Uterus (tissue), 4 donors: ENCODE results near the gene SLX4IP. TPM values are rescaled to one million over a fixed set of nuclear protein-coding genes. Genes with fewer than 3 reads are reported as not detected.
A peak's percentile ranks its signal among the peaks of the same experiment; 100 is the strongest.

Source experiments
- DNase-seq, 2 donors: peaks; one replicate each; pipeline ENCODE4 v3.0.0-alpha.2; 2019 to 2020
- H3K27ac ChIP-seq, 2 donors: fragments of 200-600 bp; sonication (generic); 1 replicate in 1 of 2; 2 replicates in 1 of 2; pipeline ENCODE4 v1.5.1; 2016 to 2018
- H3K27me3 ChIP-seq, 2 donors: fragments of 200-600 bp; sonication (generic); one replicate each; pipeline ENCODE4 v1.5.1; 2018 to 2019; ENCODE audit warnings: control low read depth in 1 of 2
- H3K36me3 ChIP-seq, 2 donors: fragments of 200-600 bp; sonication (generic); one replicate each; pipeline ENCODE4 v1.5.1; 2019; ENCODE audit warnings: control low read depth in 1 of 2
- H3K4me1 ChIP-seq, 2 donors: fragments of 200-600 bp; sonication (generic); one replicate each; pipeline ENCODE4 v1.5.1; 2018 to 2019; ENCODE audit warnings: control low read depth in 1 of 2
- H3K4me3 ChIP-seq, 2 donors: fragments of 200-600 bp; sonication (generic); 1 replicate in 1 of 2; 2 replicates in 1 of 2; pipeline ENCODE4 v1.5.1; 2018 to 2019; ENCODE audit warnings: mild to moderate bottlenecking in 1 of 2
- H3K9me3 ChIP-seq, 2 donors: fragments of 200-600 bp; sonication (generic); one replicate each; pipeline ENCODE4 v1.5.1; 2019; ENCODE audit warnings: control low read depth in 1 of 2
- POLR2A ChIP-seq, 2 donors: fragments of 450-650 bp; IDR thresholded peaks; one replicate each; pipeline ENCODE4 v1.6.1; 2016; ENCODE audit warnings: antibody characterized with exemption in 2 of 2, mild to moderate bottlenecking in 1 of 2, moderate library complexity in 1 of 2
- intact Hi-C: fragments of 100-400 bp; cut with DNase I; formaldehyde crosslinking; loops from one replicate; pipeline ENCODE4 v1.15.1; 2023; ENCODE audit warnings: low total_unique reads
- total RNA-seq, 4 donors: library from RNA; depleted of rRNA in 3 of 4; stranded (reverse); fragments of >200 nt in 3 of 4; gene quantifications; one replicate each; pipeline versions ENCODE4 v1.1.0 to v1.2.4, GENCODE V29; 2014 to 2023
- TF ChIP-seq, protein P1 (sequence below), 4 experiments: fragments of 200-600 bp in 2 of 4; fragments of 450-650 bp in 2 of 4; sonication (generic) in 2 of 4; IDR thresholded peaks; one replicate each; pipeline ENCODE4 v1.5.1; 2016 to 2019; ENCODE audit warnings: antibody characterized with exemption in 4 of 4, mild to moderate bottlenecking in 2 of 4, moderate library complexity in 1 of 4
- donor health status: DM: yes; HTN: yes; CAD: no.

Gene SLX4IP
- total RNA-seq, 4 donors from 2014 or later = 0.51 to 7.1 (median 2.0) TPM

- Histone ChIP-seq H3K27me3 (no peaks in the 10 kb centered on the region), H3K27ac (peak overlapping the region; percentile 80 to 89), H3K4me1 (peaks cover 12 to 24% of the 10 kb centered on the region in 2 donors), H3K9me3 (no peaks in the 10 kb centered on the region), H3K36me3 (no peaks in the 10 kb centered on the region), H3K4me3 (no peak overlapping the region)
- intact Hi-C loops = no loop called here
- peak in 1 of 2 donors; percentile 39 for DNase-seq
- no peak for TF ChIP-seq POLR2A (IDR thresholded peaks at IDR 0.05)
- TF ChIP-seq, protein P1, sequence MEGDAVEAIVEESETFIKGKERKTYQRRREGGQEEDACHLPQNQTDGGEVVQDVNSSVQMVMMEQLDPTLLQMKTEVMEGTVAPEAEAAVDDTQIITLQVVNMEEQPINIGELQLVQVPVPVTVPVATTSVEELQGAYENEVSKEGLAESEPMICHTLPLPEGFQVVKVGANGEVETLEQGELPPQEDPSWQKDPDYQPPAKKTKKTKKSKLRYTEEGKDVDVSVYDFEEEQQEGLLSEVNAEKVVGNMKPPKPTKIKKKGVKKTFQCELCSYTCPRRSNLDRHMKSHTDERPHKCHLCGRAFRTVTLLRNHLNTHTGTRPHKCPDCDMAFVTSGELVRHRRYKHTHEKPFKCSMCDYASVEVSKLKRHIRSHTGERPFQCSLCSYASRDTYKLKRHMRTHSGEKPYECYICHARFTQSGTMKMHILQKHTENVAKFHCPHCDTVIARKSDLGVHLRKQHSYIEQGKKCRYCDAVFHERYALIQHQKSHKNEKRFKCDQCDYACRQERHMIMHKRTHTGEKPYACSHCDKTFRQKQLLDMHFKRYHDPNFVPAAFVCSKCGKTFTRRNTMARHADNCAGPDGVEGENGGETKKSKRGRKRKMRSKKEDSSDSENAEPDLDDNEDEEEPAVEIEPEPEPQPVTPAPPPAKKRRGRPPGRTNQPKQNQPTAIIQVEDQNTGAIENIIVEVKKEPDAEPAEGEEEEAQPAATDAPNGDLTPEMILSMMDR (IDR thresholded peaks at IDR 0.05) = no peak
Measured at GRCh38 chr20:10508060-10508459, 73.0 kb downstream of the SLX4IP start.

DNA sequence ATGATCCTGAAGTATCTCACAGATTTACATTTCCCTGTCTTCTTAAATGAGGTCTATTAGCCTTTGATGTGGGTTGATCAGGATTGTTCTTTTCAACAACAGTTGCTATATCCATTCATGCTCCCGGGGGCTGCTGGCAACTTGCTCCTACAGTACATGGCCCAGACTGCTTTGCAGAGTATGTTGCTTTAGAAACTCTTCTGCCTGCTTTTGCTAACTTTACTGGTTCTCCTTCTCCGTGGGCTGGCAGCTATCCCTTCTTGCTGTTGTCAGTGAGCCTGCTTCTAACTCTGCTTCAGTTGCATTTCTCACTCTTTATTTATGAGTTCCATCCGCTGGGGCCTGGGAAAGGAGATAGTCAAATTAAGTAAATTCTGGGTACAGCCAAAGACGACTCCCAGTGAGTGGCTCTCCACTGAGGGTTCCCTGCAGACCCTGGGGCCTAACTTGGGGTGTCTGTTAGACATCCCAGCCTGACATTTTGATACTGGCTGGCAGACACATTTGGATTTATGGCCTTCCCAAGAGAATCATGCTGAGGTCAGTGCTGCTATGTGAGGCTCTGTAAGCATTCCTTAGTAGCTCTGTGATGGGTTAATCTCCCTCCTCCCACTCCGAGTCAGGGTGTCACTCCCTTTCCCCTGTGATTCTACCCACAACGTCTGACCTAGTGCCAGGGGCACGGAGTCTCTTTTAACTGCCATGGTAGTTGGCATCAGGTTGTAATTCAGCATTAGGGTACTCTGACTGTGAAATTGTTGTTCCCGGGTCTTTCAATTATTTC, 73.6 kb downstream of the SLX4IP start:
- no peaks in the 10 kb centered on the region for H3K36me3 ChIP-seq
- H3K4me3 ChIP-seq = no peak overlapping the region
- H3K4me1 ChIP-seq = peaks cover 12 to 24% of the 10 kb centered on the region in 2 donors
- DNase-seq = peak; percentile 70 to 76
- intact Hi-C loops = no loop called here
- peak overlapping the region; percentile 80 to 89 for H3K27ac ChIP-seq
- no peaks in the 10 kb centered on the region for H3K27me3 ChIP-seq
- TF ChIP-seq, protein P1 (IDR thresholded peaks at IDR 0.05) = no peak
- no peak for TF ChIP-seq POLR2A (IDR thresholded peaks at IDR 0.05)
- H3K9me3 ChIP-seq = no peaks in the 10 kb centered on the region

GRCh38 chr20:10509376-10509775, 74.3 kb downstream of the SLX4IP start:
- no peaks in the 10 kb centered on the region for H3K9me3 ChIP-seq
- no peaks in the 10 kb centered on the region for H3K27me3 ChIP-seq
- TF ChIP-seq, protein P1 (IDR thresholded peaks at IDR 0.05) = no peak
- peak overlapping the region; percentile 80 to 89 for H3K27ac ChIP-seq
- DNase-seq = no peak
- H3K4me3 ChIP-seq = no peak overlapping the region
- no peaks in the 10 kb centered on the region for H3K36me3 ChIP-seq
- H3K4me1 ChIP-seq = peaks cover 7 to 24% of the 10 kb centered on the region in 2 donors
- intact Hi-C loops = no loop called here

- Histone ChIP-seq H3K9me3 (no peaks in the 10 kb centered on the region), H3K4me1 (peaks cover 4 to 24% of the 10 kb centered on the region in 2 donors), H3K36me3 (no peaks in the 10 kb centered on the region), H3K4me3 (no peak overlapping the region), H3K27me3 (no peaks in the 10 kb centered on the region), H3K27ac (peak overlapping the region; percentile 80 to 89)
- TF ChIP-seq POLR2A (IDR thresholded peaks at IDR 0.05) = no peak
- TF ChIP-seq, protein P1 (IDR thresholded peaks at IDR 0.05) = no peak
- intact Hi-C loops = no loop called here
- DNase-seq = no peak
Measured at GRCh38 chr20:10510216-10510615, 75.1 kb downstream of the SLX4IP start.

DNA sequence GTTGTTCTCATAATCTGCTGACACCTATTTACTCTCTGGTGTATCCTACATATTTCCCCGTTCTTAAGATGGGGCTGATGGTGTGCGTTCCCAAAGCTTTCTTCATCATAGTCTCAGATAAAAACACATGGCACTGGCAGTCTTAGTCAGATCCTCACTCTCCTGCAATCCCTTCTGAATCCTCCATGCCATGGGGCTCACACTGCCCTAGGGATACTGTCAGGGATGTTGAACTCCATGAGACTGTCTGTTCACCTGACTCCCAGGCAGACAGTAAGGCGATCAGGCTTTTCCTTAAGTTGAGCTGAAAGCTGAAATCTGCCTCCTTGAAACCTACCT, 76.0 kb downstream of the SLX4IP start:
- DNase-seq = no peak
- Histone ChIP-seq H3K36me3 (no peaks in the 10 kb centered on the region), H3K4me3 (no peak overlapping the region), H3K4me1 (peaks cover 2 to 17% of the 10 kb centered on the region in 2 donors), H3K27ac (peak overlapping the region; percentile 79 to 89), H3K27me3 (no peaks in the 10 kb centered on the region), H3K9me3 (no peaks in the 10 kb centered on the region)
- TF ChIP-seq POLR2A (IDR thresholded peaks at IDR 0.05) = no peak
- TF ChIP-seq, protein P1 (IDR thresholded peaks at IDR 0.05) = no peak
- intact Hi-C loops = no loop called here
